ENCODE results near the gene LY86.

Gene LY86

DNA sequence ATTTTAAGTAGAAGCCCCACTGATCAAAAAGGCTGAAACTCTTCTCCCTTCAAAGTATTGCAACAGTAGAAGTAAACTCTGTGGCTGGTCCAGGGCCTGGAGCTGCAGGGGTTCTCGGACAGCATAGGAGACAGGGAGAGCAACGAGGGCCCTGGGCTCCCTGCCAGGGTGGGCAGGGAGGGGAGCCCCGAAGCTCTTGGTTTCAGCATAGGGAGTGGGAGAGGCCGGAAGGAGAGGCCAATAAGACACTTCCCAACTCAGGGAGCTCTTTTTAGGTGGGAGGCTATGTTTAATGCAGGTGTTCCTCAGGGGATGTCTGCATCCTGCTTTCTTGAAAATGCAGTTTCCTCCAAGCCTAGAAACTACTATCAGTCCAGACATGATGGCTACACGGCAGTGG, 91.1 kb downstream of the LY86 start:
- H3K9ac ChIP-seq (ENCODE audit: low read length): no peak overlapping the region
- H3K4me2 ChIP-seq (ENCODE audit: low read depth, low read length, poor library complexity, severe bottlenecking): no peak overlapping the region
- H3F3A ChIP-seq (ENCODE audit: insufficient read depth): no peaks in the 10 kb centered on the region
- no peaks in the 10 kb centered on the region for H3K79me2 ChIP-seq (ENCODE audit: insufficient read depth, low read length)
- no peaks in the 10 kb centered on the region for H3K9me2 ChIP-seq (replicated peaks; ENCODE audit: insufficient read depth, low read length)
- H2AFZ ChIP-seq (ENCODE audit: low read depth, low read length, severe bottlenecking): no peak overlapping the region
- no peaks in the 10 kb centered on the region for H3K36me3 ChIP-seq (ENCODE audit: low read length)
- no peak for TF ChIP-seq EZH2phosphoT487 (conservative IDR thresholded peaks at IDR 0.05; ENCODE audit: low read length)
- no peak for TF ChIP-seq CTCF (IDR thresholded peaks at IDR 0.05; ENCODE audit: insufficient read depth, low read length, poor library complexity, severe bottlenecking)
- no peaks in the 10 kb centered on the region for H4K20me1 ChIP-seq (ENCODE audit: low read depth, low read length)
- no peak overlapping the region for H3K27ac ChIP-seq (ENCODE audit: low read depth, low read length)
- no peaks in the 10 kb centered on the region for H3K27me3 ChIP-seq (ENCODE audit: low read length)
- H3K4me3 ChIP-seq (ENCODE audit: insufficient read depth, low read length, poor library complexity, severe bottlenecking): no peak overlapping the region
- no peaks in the 10 kb centered on the region for H3K9me3 ChIP-seq (ENCODE audit: insufficient read depth, low read length)

DNA sequence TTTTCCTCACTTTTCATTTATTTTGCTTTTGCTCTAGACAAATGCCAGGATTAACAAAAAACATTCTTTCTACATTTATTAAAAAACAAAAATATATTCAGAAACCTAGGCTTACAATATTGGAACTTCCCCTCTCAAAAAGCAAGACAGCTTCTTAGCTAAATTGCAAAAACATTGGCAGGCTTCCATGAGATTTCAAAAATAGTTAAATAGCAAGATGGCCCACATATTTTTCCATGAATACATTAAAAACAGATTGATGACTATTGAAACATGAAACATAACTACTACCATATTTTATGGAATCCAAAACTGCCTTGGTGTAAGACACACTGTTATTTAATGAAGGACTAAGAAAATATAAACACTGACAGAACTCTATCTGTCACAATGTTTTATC, 92.0 kb downstream of the LY86 start:
- no peak overlapping the region for H3K9ac ChIP-seq (ENCODE audit: low read length)
- no peak overlapping the region for H2AFZ ChIP-seq (ENCODE audit: low read depth, low read length, severe bottlenecking)
- no peaks in the 10 kb centered on the region for H3K79me2 ChIP-seq (ENCODE audit: insufficient read depth, low read length)
- no peaks in the 10 kb centered on the region for H3K36me3 ChIP-seq (ENCODE audit: low read length)
- H3K9me3 ChIP-seq (ENCODE audit: insufficient read depth, low read length): no peaks in the 10 kb centered on the region
- H3K27me3 ChIP-seq (ENCODE audit: low read length): no peaks in the 10 kb centered on the region
- H3K9me2 ChIP-seq (replicated peaks; ENCODE audit: insufficient read depth, low read length): no peaks in the 10 kb centered on the region
- no peaks in the 10 kb centered on the region for H3F3A ChIP-seq (ENCODE audit: insufficient read depth)
- no peak overlapping the region for H3K27ac ChIP-seq (ENCODE audit: low read depth, low read length)
- no peak overlapping the region for H3K4me2 ChIP-seq (ENCODE audit: low read depth, low read length, poor library complexity, severe bottlenecking)
- H4K20me1 ChIP-seq (ENCODE audit: low read depth, low read length): no peaks in the 10 kb centered on the region
- no peak overlapping the region for H3K4me3 ChIP-seq (ENCODE audit: insufficient read depth, low read length, poor library complexity, severe bottlenecking)
- TF ChIP-seq CTCF (IDR thresholded peaks at IDR 0.05; ENCODE audit: insufficient read depth, low read length, poor library complexity, severe bottlenecking) (no peak), EZH2phosphoT487 (conservative IDR thresholded peaks at IDR 0.05; ENCODE audit: low read length) (no peak)

DNA sequence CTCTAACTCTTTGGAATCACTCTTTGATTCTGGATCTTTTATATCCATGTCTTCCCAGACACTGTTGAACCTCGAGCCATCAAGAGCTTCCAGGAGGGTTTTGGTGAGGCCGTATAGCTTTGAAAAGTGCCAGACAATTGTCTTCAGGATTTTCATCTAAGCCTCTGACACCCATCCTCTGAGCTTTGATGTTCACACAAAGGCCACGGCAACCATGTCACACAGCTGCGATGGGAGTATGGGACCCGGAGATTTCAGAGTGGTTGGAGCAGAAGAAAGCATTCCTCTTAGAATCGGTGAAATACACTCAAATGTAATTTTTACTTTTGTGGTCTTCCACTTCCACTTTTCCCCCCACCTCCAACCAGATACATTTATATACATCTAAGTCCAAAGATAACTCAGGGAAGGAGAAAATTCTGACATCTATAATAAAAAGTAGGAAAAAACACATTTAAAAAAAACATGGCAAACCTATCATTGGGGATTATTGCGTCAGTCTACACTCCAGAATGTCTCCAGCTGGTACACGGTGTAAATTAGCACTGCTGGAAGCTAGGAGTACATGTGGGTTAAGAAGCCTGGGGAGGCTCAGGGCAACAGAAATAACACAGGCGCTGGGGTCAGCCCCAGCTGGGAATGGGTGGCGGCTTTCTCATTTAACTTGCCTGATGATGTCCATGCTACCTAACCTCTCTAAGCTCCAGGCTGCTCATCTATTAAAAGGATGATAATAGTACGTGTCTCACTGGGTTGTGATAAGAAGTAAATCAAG, 92.7 kb downstream of the LY86 start:
- no peak overlapping the region for H3K27ac ChIP-seq (ENCODE audit: low read depth, low read length)

More for the DNA sequence above, 92.7 kb downstream of the LY86 start:
- Histone ChIP-seq H4K20me1 (ENCODE audit: low read depth, low read length) (no peaks in the 10 kb centered on the region), H3K79me2 (ENCODE audit: insufficient read depth, low read length) (no peaks in the 10 kb centered on the region), H3F3A (ENCODE audit: insufficient read depth) (no peaks in the 10 kb centered on the region), H3K4me3 (ENCODE audit: insufficient read depth, low read length, poor library complexity, severe bottlenecking) (no peak overlapping the region), H2AFZ (ENCODE audit: low read depth, low read length, severe bottlenecking) (no peak overlapping the region), H3K4me2 (ENCODE audit: low read depth, low read length, poor library complexity, severe bottlenecking) (no peak overlapping the region), H3K9me2 (replicated peaks; ENCODE audit: insufficient read depth, low read length) (no peaks in the 10 kb centered on the region), H3K9ac (ENCODE audit: low read length) (no peak overlapping the region), H3K9me3 (ENCODE audit: insufficient read depth, low read length) (no peaks in the 10 kb centered on the region), H3K36me3 (ENCODE audit: low read length) (no peaks in the 10 kb centered on the region), H3K27me3 (ENCODE audit: low read length) (no peaks in the 10 kb centered on the region)
- TF ChIP-seq CTCF (IDR thresholded peaks at IDR 0.05; ENCODE audit: insufficient read depth, low read length, poor library complexity, severe bottlenecking) (no peak), EZH2phosphoT487 (conservative IDR thresholded peaks at IDR 0.05; ENCODE audit: low read length) (no peak)

Data from SU-DHL-6 (cell line).